Neural progenitor cell (in vitro differentiated cells): ENCODE results near the gene EPHB2. TPM values are rescaled to one million over a fixed set of nuclear protein-coding genes. Genes with fewer than 3 reads are reported as not detected.

Experiments
- DNase-seq: peaks from one replicate; pipeline ENCODE4 v3.0.0-alpha.2; 2016; ENCODE audit warnings: low spot score
- H2AFZ ChIP-seq: fragments of 200-600 bp; sonication (generic); replicated peaks from 2 replicates; pipeline ENCODE4 v1.6.1; 2016; ENCODE audit warnings: antibody characterized with exemption
- H3F3A ChIP-seq: fragments of 200-600 bp; sonication (generic); 2 replicates; pipeline ENCODE4 v1.6.1; 2016; ENCODE audit warnings: antibody characterized with exemption, low read depth
- H3K27ac ChIP-seq: fragments of 200-600 bp; sonication (generic); 2 replicates; pipeline ENCODE4 v1.5.1; 2016; ENCODE audit warnings: mild to moderate bottlenecking
- H3K27me3 ChIP-seq: fragments of 200-600 bp; sonication (generic); 2 replicates; pipeline ENCODE4 v1.6.1; 2016; ENCODE audit warnings: mild to moderate bottlenecking, moderate library complexity
- H3K36me3 ChIP-seq: fragments of 200-600 bp; sonication (generic); 2 replicates; pipeline ENCODE4 v1.5.1; 2016
- H3K4me1 ChIP-seq: fragments of 200-600 bp; sonication (generic); 2 replicates; pipeline ENCODE4 v1.6.1; 2016; ENCODE audit warnings: mixed run types
- H3K4me2 ChIP-seq: fragments of 200-600 bp; sonication (generic); 2 replicates; pipeline ENCODE4 v1.6.1; 2016
- H3K4me3 ChIP-seq: fragments of 200-600 bp; sonication (generic); 2 replicates; pipeline ENCODE4 v1.5.1; 2016
- H3K79me2 ChIP-seq: fragments of 200-600 bp; sonication (generic); 2 replicates; pipeline ENCODE4 v1.6.1; 2016; ENCODE audit warnings: low read depth
- H3K9ac ChIP-seq: fragments of 200-600 bp; sonication (generic); 2 replicates; pipeline ENCODE4 v1.6.1; 2016
- H3K9me3 ChIP-seq: fragments of 200-600 bp; sonication (generic); 2 replicates; pipeline ENCODE4 v1.5.1; 2016; ENCODE audit warnings: low read depth
- H4K20me1 ChIP-seq: fragments of 200-600 bp; sonication (generic); 2 replicates; pipeline ENCODE4 v1.6.1; 2016; ENCODE audit warnings: low read depth
- H3K27ac Mint-ChIP-seq: 3 replicates; pipeline ENCODE4 v1.8.0; 2021; ENCODE audit warnings: mixed read lengths
- H3K27me3 Mint-ChIP-seq: 2 replicates; pipeline ENCODE4 v1.8.0; 2022; ENCODE audit warnings: low read depth, mild to moderate bottlenecking, inconsistent platforms, moderate library complexity, mixed read lengths; ENCODE audit not compliant: insufficient read depth
- H3K36me3 Mint-ChIP-seq: 3 replicates; pipeline ENCODE4 v1.8.0; 2021; ENCODE audit warnings: mixed read lengths
- H3K4me1 Mint-ChIP-seq: 3 replicates; pipeline ENCODE4 v1.8.0; 2021; ENCODE audit warnings: mixed read lengths
- H3K4me3 Mint-ChIP-seq: 3 replicates; pipeline ENCODE4 v1.8.0; 2021; ENCODE audit warnings: mild to moderate bottlenecking, moderate library complexity, mixed read lengths
- H3K9me3 Mint-ChIP-seq: 3 replicates; pipeline ENCODE4 v1.8.0; 2020; ENCODE audit warnings: mixed read lengths
- EZH2 ChIP-seq: fragments of 200-600 bp; sonication (generic); IDR thresholded peaks from 2 replicates; pipeline ENCODE4 v1.6.1; 2017; ENCODE audit warnings: antibody characterized with exemption, mild to moderate bottlenecking, moderate library complexity
- EZH2phosphoT487 ChIP-seq: fragments of 200-600 bp; sonication (generic); IDR thresholded peaks from 2 replicates; pipeline ENCODE4 v1.6.1; 2017; ENCODE audit warnings: antibody characterized with exemption
- total RNA-seq: library from RNA; depleted of rRNA; stranded (reverse); fragments of >200 nt; gene quantifications from 2 replicates; pipeline ENCODE4 v1.2.3, GENCODE V29; 2015; ENCODE audit warnings: low replicate concordance
- TF ChIP-seq, protein P1 (sequence below): fragments of 200-600 bp; sonication (generic); IDR thresholded peaks from 2 replicates; pipeline ENCODE4 v1.5.1; 2017; ENCODE audit warnings: antibody characterized with exemption, mild to moderate bottlenecking

The EPHB2 gene
- total RNA-seq, 1 donor from 2014 or later, result 38.3 TPM

DNA sequence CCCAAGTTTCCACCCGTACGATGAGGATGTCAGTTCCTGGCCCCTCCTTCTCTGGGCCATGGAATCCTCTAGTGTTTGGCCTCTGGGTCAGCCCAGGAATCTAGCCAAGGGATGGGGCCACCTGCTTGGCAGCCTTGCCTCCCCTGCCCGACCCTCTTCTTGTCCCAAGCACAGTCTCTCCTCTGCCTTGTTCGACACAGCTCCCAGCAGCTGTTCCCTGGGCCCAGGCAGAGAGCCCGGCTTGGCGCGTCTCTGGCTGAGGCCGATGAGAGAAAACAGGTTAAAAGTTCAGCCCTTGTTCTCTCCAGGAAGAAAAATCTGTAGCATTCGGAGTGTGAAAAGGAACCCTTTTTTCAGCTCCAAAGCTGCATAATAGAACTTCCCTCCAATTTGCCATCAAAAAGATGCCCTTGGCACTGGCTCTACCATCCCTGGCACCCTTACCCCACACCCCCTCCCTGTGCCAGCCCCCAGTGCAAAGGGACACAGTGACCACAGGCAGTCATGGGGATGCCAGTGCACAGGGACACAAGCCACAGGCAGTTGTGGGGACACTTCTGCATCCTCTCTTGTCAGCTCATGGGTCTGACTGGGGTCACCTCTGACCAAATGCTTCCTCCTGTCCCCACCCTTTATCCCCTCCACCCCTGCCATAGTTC, 68.4 kb downstream of the EPHB2 start:
- Histone ChIP-seq H3K9me3 (no peaks in the 10 kb centered on the region), H3K4me1 (peaks cover 64% of the 10 kb centered on the region), H3K4me2 (peak overlapping the region; percentile 48), H3F3A (peaks cover 49% of the 10 kb centered on the region), H3K36me3 (no peaks in the 10 kb centered on the region), H3K27me3 (no peaks in the 10 kb centered on the region), H2AFZ (no peak overlapping the region), H3K9ac (no peak overlapping the region), H3K27ac (no peak overlapping the region), H4K20me1 (peaks cover 84% of the 10 kb centered on the region), H3K4me3 (no peak overlapping the region), H3K79me2 (peaks cover 47% of the 10 kb centered on the region)
- H3K9me3 Mint-ChIP-seq, result no peaks in the 10 kb centered on the region
- H3K36me3 Mint-ChIP-seq, result peaks cover under 1% of the 10 kb centered on the region
- DNase-seq, result peak; percentile 48
- TF ChIP-seq EZH2phosphoT487, result no peak
- TF ChIP-seq, protein P1, sequence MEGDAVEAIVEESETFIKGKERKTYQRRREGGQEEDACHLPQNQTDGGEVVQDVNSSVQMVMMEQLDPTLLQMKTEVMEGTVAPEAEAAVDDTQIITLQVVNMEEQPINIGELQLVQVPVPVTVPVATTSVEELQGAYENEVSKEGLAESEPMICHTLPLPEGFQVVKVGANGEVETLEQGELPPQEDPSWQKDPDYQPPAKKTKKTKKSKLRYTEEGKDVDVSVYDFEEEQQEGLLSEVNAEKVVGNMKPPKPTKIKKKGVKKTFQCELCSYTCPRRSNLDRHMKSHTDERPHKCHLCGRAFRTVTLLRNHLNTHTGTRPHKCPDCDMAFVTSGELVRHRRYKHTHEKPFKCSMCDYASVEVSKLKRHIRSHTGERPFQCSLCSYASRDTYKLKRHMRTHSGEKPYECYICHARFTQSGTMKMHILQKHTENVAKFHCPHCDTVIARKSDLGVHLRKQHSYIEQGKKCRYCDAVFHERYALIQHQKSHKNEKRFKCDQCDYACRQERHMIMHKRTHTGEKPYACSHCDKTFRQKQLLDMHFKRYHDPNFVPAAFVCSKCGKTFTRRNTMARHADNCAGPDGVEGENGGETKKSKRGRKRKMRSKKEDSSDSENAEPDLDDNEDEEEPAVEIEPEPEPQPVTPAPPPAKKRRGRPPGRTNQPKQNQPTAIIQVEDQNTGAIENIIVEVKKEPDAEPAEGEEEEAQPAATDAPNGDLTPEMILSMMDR, result no peak
- no peak for TF ChIP-seq EZH2
- H3K27me3 Mint-ChIP-seq, result peaks cover 11% of the 10 kb centered on the region
- H3K4me3 Mint-ChIP-seq, result no peak overlapping the region
- no peak overlapping the region for H3K27ac Mint-ChIP-seq
- peaks cover 64% of the 10 kb centered on the region for H3K4me1 Mint-ChIP-seq

DNA sequence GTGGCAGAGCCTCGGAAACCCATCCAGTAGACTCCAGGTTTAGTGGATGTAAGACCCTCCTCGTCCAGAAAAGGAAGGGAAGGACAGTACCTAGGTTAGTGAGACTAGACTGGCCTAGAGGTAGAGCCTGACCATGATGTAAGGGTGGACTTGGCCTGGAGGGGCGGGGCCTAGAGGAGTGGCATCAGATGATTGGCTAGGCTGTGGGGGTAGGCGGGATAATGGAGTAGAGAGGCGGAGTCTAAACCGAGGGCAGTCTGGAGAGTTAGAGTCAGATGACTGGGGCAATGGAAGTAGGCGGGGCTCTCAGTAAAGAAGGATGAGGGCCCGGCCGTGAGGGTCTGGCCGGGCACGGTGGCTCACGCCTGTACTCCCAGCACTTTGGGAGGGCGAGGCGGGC, 70.1 kb downstream of the EPHB2 start:
- TF ChIP-seq EZH2, result no peak
- TF ChIP-seq EZH2phosphoT487, result no peak
- TF ChIP-seq, protein P1, result no peak
- H3K9ac ChIP-seq, result no peak overlapping the region
- Mint-ChIP-seq H3K27me3 (peaks cover 7% of the 10 kb centered on the region), H3K4me1 (peaks cover 58% of the 10 kb centered on the region), H3K9me3 (no peaks in the 10 kb centered on the region), H3K27ac (peak overlapping the region; percentile 72), H3K36me3 (peaks cover 8% of the 10 kb centered on the region), H3K4me3 (no peak overlapping the region)
- peaks cover 41% of the 10 kb centered on the region for H3K79me2 ChIP-seq
- no peak overlapping the region for H3K4me3 ChIP-seq
- H3K27me3 ChIP-seq, result no peaks in the 10 kb centered on the region
- H3K4me1 ChIP-seq, result peaks cover 57% of the 10 kb centered on the region
- peaks cover 40% of the 10 kb centered on the region for H3F3A ChIP-seq
- H3K9me3 ChIP-seq, result no peaks in the 10 kb centered on the region
- no peak overlapping the region for H3K4me2 ChIP-seq
- no peaks in the 10 kb centered on the region for H3K36me3 ChIP-seq
- DNase-seq, result peak; percentile 66
- no peak overlapping the region for H2AFZ ChIP-seq
- no peak overlapping the region for H3K27ac ChIP-seq
- peaks cover 67% of the 10 kb centered on the region for H4K20me1 ChIP-seq

DNA sequence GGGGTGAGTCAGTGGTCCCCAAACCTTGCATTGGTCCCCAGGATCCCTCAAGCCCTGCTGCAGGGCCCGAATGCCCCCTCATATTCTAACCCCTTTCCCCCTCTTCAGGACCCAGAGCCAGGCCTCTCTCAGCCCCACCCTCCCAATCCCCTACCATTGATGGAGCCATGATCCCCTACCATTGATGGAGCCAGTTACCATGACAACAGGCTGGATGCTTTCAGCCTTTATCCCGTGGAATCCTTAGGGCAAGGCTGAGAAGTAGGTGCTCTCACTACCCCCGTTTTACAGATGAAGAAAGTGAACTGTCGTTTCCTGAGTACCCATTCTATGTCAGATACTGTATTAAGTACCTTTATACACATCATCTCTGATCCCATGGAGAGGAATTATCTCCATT, 70.8 kb downstream of the EPHB2 start:
- peak; percentile 85 for DNase-seq
- Histone ChIP-seq H3K36me3 (no peaks in the 10 kb centered on the region), H2AFZ (no peak overlapping the region), H3K4me2 (peak overlapping the region; percentile 52), H3K9me3 (no peaks in the 10 kb centered on the region), H3K27ac (no peak overlapping the region), H3K79me2 (peaks cover 39% of the 10 kb centered on the region), H3K27me3 (no peaks in the 10 kb centered on the region), H3K4me1 (peaks cover 49% of the 10 kb centered on the region), H4K20me1 (peaks cover 60% of the 10 kb centered on the region), H3K9ac (no peak overlapping the region), H3F3A (peaks cover 34% of the 10 kb centered on the region), H3K4me3 (no peak overlapping the region)
- Mint-ChIP-seq H3K4me3 (no peak overlapping the region), H3K27me3 (peaks cover 7% of the 10 kb centered on the region), H3K27ac (no peak overlapping the region), H3K9me3 (no peaks in the 10 kb centered on the region), H3K4me1 (peaks cover 51% of the 10 kb centered on the region), H3K36me3 (peaks cover 9% of the 10 kb centered on the region)
- no peak for TF ChIP-seq EZH2phosphoT487

DNA sequence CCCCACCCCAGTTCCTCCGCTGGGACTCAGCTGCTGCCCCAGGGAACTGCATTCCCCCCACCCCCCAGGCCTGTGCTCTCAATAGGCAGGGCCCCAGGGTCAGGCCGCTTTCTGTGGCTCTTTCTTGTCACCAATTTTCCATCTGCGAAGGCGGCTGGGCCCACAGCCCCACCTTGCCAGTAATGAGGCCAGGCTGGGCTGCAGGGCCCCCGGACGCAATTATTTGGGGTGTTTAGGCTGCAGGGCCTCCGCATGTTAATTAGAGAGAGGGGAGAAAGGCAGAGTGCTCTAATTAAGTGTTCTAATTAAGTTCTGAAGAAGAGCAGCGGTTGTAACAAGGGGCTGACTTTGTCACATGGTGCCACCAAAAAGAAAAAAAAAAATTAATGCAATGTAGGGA, 71.8 kb downstream of the EPHB2 start:
- TF ChIP-seq EZH2 (no peak), EZH2phosphoT487 (no peak)
- TF ChIP-seq, protein P1, result no peak
- Histone ChIP-seq H3K27me3 (no peaks in the 10 kb centered on the region), H3K79me2 (peaks cover 29% of the 10 kb centered on the region), H3K4me1 (peaks cover 47% of the 10 kb centered on the region), H3K9me3 (no peaks in the 10 kb centered on the region), H3K4me3 (no peak overlapping the region), H3K27ac (peak overlapping the region; percentile 41), H2AFZ (no peak overlapping the region), H3K36me3 (no peaks in the 10 kb centered on the region), H3K9ac (no peak overlapping the region), H4K20me1 (peaks cover 50% of the 10 kb centered on the region), H3K4me2 (peak overlapping the region; percentile 52), H3F3A (peaks cover 31% of the 10 kb centered on the region)
- Mint-ChIP-seq H3K27ac (no peak overlapping the region), H3K9me3 (no peaks in the 10 kb centered on the region), H3K27me3 (peaks cover 7% of the 10 kb centered on the region), H3K36me3 (peaks cover 11% of the 10 kb centered on the region), H3K4me1 (peaks cover 54% of the 10 kb centered on the region), H3K4me3 (peak overlapping the region; percentile 38)
- DNase-seq, result peak; percentile 53
